Measurements from ENCODE around the gene SFT2D3. TPM values are rescaled to one million over a fixed set of nuclear protein-coding genes. Genes with fewer than 3 reads are reported as not detected.
"Not testable (repeated sequence)": the region's sequence is repeated elsewhere in the genome, so short reads cannot be mapped to it uniquely, and the experiment has no call there.

SFT2D3 gene
- total RNA-seq, 2 experiments from 2014 or later: 7.5 to 8.7 TPM

GRCh38 chr2:127739800-127740199 is 38.5 kb downstream of the SFT2D3 start:
- no peaks in the 10 kb centered on the region for H3K27me3 Mint-ChIP-seq
- POLR2A ChIA-PET: no interaction called here
- no peaks in the 10 kb centered on the region for H3K9me3 Mint-ChIP-seq
- H3K4me3 Mint-ChIP-seq: no peak overlapping the region
- ATAC-seq (ENCODE audit: low read depth): no peak
- peaks cover 12% of the 10 kb centered on the region for H3K4me1 Mint-ChIP-seq
- DNase-seq: no peak
- H3K36me3 Mint-ChIP-seq: peaks cover 36% of the 10 kb centered on the region
- H3K27ac Mint-ChIP-seq: no peak overlapping the region

- Mint-ChIP-seq H3K4me1 (peaks cover 12% of the 10 kb centered on the region), H3K27ac (peak overlapping the region; percentile 7), H3K36me3 (peaks cover 39% of the 10 kb centered on the region)
Measured at GRCh38 chr2:127740665-127741288, 39.5 kb downstream of the SFT2D3 start.

GRCh38 chr2:127743477-127744026 is 42.3 kb downstream of the SFT2D3 start:
- POLR2A ChIA-PET: no interaction called here
- Mint-ChIP-seq H3K36me3 (peaks cover 35% of the 10 kb centered on the region), H3K27ac (no peak overlapping the region)

More at GRCh38 chr2:127740665-127741288, 39.5 kb downstream of the SFT2D3 start:
- no peak for DNase-seq
- ATAC-seq (ENCODE audit: low read depth): no peak
- Mint-ChIP-seq H3K9me3 (no peaks in the 10 kb centered on the region), H3K4me3 (no peak overlapping the region), H3K27me3 (no peaks in the 10 kb centered on the region)
- POLR2A ChIA-PET: no interaction called here

GRCh38 chr2:127747621-127748020 is 46.3 kb downstream of the SFT2D3 start:
- H3K27ac Mint-ChIP-seq: no peak overlapping the region
- no peaks in the 10 kb centered on the region for H3K9me3 Mint-ChIP-seq
- H3K4me1 Mint-ChIP-seq: no peaks in the 10 kb centered on the region
- H3K36me3 Mint-ChIP-seq: peaks cover 17% of the 10 kb centered on the region
- H3K27me3 Mint-ChIP-seq: no peaks in the 10 kb centered on the region
- ATAC-seq (ENCODE audit: low read depth) (no peak), DNase-seq (no peak)
- H3K4me3 Mint-ChIP-seq: no peak overlapping the region
- POLR2A ChIA-PET: no interaction called here

More at GRCh38 chr2:127743477-127744026, 42.3 kb downstream of the SFT2D3 start:
- no peaks in the 10 kb centered on the region for H3K9me3 Mint-ChIP-seq
- H3K4me3 Mint-ChIP-seq: no peak overlapping the region
- ATAC-seq (ENCODE audit: low read depth) (no peak), DNase-seq (no peak)
- H3K4me1 Mint-ChIP-seq: peaks cover 10% of the 10 kb centered on the region
- no peaks in the 10 kb centered on the region for H3K27me3 Mint-ChIP-seq

GRCh38 chr2:127749537-127749936 is 48.2 kb downstream of the SFT2D3 start:
- POLR2A ChIA-PET; H3K4me3 Mint-ChIP-seq; H3K27ac Mint-ChIP-seq; DNase-seq; H3K9me3 Mint-ChIP-seq; H3K27me3 Mint-ChIP-seq; ATAC-seq (ENCODE audit: low read depth); H3K4me1 Mint-ChIP-seq: not testable (repeated sequence)
- peaks cover 19% of the 10 kb centered on the region for H3K36me3 Mint-ChIP-seq

GRCh38 chr2:127753374-127753773 is 52.1 kb downstream of the SFT2D3 start:
- Mint-ChIP-seq H3K4me1 (no peaks in the 10 kb centered on the region), H3K27me3 (no peaks in the 10 kb centered on the region), H3K36me3 (peaks cover 13% of the 10 kb centered on the region), H3K27ac (no peak overlapping the region), H3K4me3 (no peak overlapping the region), H3K9me3 (no peaks in the 10 kb centered on the region)
- ATAC-seq (ENCODE audit: low read depth) (no peak), DNase-seq (no peak)
- POLR2A ChIA-PET: no interaction called here

GRCh38 chr2:127754186-127754585 is 52.9 kb downstream of the SFT2D3 start:
- H3K9me3 Mint-ChIP-seq: no peaks in the 10 kb centered on the region
- H3K36me3 Mint-ChIP-seq: peaks cover 15% of the 10 kb centered on the region
- H3K4me1 Mint-ChIP-seq: no peaks in the 10 kb centered on the region
- H3K27ac Mint-ChIP-seq: no peak overlapping the region
- DNase-seq: no peak
- POLR2A ChIA-PET: interaction anchor here (0.6 kb wide), 1 partner anchor 52 kb away, joined by 3 read pairs; no protein-coding TSS in a partner anchor
- no peaks in the 10 kb centered on the region for H3K27me3 Mint-ChIP-seq
- ATAC-seq (ENCODE audit: low read depth): no peak
- H3K4me3 Mint-ChIP-seq: no peak overlapping the region

Other genes with a start within 250 kb of the SFT2D3 start
- gene IWS1, start 175.0 kb upstream of the SFT2D3 start, total RNA-seq: 10 to 100 TPM; 53.1 to 59.6 TPM
- 1 to 10 TPM; 4.7 to 5.2 TPM for gene MYO7B, start 165.8 kb upstream of the SFT2D3 start, total RNA-seq
- not detected for gene GPR17, start 55.3 kb upstream of the SFT2D3 start, total RNA-seq
- 10 to 100 TPM; 21.7 to 24.9 TPM for gene LIMS2, start 26.0 kb upstream of the SFT2D3 start, total RNA-seq
- gene WDR33, start 109.7 kb downstream of the SFT2D3 start, total RNA-seq: 10 to 100 TPM; 69.1 to 82.2 TPM
- gene POLR2D, start 156.7 kb downstream of the SFT2D3 start, total RNA-seq: 10 to 100 TPM; 37.7 to 43.4 TPM
- 10 to 100 TPM; 14.7 to 15.7 TPM for gene AMMECR1L, start 184.5 kb downstream of the SFT2D3 start, total RNA-seq

Data from activated naive CD8-positive, alpha-beta T cell treated with anti-CD3 and anti-CD28 coated beads, Interleukin-2, amount 10 ng/mL, durations not matched to agents 7 days and 5 days (primary cell).